GM19324 (cell line): ENCODE results near the gene DNAH3.
"Not testable (repeated sequence)": the region's sequence is repeated elsewhere in the genome, so short reads cannot be mapped to it uniquely, and the experiment has no call there.

Experiments used
- ATAC-seq: cut with Tn5 transposase; IDR thresholded peaks from one replicate; pipeline ENCODE4 v1.9.1; 2021; ENCODE audit warnings: mild to moderate bottlenecking, moderate library complexity; ENCODE audit not compliant: unreplicated experiment, low FRiP score

DNAH3 gene

DNA sequence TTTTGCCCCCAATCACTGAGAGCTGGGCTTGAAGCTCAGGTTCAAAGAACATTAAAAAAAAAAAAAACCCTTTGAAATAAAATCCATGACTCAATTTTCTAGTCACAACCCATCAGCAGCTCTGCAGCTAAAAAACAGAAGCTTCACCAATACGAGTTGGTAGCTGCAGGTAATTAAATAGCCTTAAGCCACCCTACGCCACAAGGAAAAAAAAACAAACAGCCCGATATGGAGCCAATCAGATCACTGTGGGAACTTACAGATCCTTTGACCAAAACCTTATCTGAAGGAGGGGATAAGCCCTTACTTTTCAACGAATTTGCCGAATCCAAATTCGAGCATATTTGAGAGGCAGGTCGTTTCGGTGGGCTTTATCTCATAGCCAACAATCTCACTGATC lies 69.3 kb downstream of the DNAH3 start:
- ATAC-seq, result no peak

DNA sequence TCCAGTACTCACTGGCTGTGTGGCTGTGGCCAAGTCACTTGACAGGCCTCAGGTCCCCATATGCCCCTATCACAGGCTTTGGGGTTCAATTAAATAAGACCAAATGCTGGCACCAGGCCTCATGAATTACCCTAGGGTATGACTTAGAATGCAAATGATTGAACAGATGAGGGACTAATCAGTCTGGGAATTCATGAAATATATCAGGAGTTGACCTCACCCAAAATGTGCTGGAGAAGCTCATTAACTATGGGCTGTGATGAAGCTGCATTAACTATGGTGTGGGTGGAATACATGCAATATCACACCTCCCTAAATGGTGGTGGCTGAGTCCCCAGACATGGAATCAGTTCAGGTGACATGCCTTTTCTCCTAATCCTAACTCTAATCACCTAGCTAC lies 72.1 kb downstream of the DNAH3 start:
- ATAC-seq, result no peak

- no peak for ATAC-seq
Measured at GRCh38 chr16:21076186-21076883, 74.3 kb downstream of the DNAH3 start.

DNA sequence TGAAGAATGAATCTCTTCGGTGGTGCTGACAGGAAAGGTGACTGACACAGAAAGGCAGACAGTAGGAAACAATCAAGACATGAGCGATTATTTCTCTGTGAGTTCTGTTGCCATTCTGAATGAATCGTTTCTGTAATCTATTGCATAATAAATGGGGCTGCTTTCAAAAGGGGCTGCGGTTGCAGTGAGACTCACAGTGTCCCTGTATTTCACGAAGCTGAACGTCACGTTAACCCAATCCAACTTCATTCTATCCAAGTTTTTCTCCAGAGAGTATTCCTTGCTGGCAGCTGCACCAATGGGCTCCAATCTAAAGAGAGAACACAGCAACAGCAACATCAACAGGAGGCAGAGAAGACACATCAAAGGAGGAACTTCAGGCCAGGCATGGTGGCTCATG lies 75.4 kb downstream of the DNAH3 start:
- no peak for ATAC-seq

- no peak for ATAC-seq
Measured at GRCh38 chr16:21072976-21073375, 77.7 kb downstream of the DNAH3 start.

GRCh38 chr16:21071741-21072140 lies 78.9 kb downstream of the DNAH3 start:
- no peak for ATAC-seq

DNA sequence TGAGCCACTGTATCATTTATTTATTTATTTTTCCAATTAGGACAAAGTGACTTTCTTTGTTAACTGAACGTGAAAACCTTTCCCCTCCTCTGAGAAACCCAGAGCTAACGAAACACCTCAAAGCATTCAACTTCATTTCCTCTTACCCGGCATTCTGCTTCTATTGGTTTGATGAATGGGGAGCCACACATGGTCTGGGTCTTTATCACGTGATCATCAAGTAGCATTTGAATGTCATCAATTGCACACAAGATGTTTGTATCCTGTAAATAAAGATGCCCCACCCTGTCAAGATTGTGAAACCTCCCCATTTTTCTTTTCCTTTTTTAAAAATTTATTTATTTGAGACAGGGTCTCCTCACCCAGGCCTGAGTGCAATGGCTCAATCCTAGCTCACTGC lies 80.1 kb downstream of the DNAH3 start:
- ATAC-seq, result no peak

DNA sequence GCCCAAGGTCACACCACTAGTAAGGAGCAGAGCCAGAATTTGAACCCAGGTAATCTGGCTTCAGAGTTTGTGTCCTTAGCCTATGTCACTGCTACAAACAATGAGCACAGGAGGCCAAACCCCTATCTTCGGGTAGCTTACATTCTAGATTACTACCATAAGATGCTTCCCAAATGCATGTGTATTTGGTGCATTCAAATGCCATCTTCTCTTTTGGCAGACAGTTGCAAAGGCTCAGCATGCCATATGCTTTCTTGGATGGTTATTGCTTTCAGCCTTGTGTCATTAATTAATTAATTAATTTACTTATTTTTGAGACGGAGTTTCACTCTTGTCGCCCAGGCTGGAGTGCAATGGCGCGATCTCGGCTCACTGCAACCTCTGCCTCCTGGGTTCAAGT lies 80.7 kb downstream of the DNAH3 start:
- ATAC-seq, result no peak

GRCh38 chr16:21064203-21064602 lies 86.4 kb downstream of the DNAH3 start:
- ATAC-seq, result no peak

DNA sequence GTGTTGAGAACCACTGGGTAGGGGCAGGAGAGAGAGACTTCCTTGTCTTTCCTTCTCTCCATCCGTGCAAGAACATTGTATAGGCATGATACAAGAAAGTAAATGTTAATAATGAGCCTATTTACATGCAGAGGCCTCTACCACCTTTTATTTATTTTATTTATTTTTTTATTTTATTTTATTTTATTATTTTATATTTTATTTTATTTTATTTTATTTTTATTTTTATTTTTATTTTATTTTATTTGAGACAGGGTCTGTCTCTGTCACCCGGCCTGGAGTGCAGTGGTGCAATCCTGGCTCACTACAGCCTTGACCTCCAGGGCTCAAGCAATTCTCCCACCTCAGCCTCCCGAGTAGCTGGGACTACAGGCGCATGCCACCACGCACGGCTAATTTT lies 87.3 kb downstream of the DNAH3 start:
- ATAC-seq, result not testable (repeated sequence)

GRCh38 chr16:21060027-21060510 lies 90.6 kb downstream of the DNAH3 start:
- ATAC-seq, result no peak

- ATAC-seq, result no peak
Measured at GRCh38 chr16:21057875-21058274, 92.8 kb downstream of the DNAH3 start.

DNA sequence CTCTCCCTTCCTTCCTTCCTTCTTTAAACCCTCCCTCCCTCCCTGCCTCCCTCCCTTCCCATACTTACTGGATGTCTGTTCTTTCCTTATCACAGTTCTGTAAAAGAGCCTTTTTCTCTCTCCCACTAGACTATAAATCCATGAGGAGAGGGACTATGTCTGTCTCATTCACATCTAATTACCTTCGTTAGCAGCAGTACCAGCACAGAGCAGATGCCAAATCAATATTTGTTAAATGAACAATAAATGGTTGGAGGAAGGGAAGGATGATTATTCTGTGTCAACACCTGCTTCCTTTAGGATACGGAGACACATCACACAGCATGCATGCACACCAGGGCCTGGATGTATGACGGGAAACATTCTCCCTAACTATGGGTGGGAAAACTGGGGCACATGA lies 94.2 kb downstream of the DNAH3 start:
- no peak for ATAC-seq

- ATAC-seq, result not testable (repeated sequence)
Measured at GRCh38 chr16:21055738-21056137, 94.9 kb downstream of the DNAH3 start.

DNA sequence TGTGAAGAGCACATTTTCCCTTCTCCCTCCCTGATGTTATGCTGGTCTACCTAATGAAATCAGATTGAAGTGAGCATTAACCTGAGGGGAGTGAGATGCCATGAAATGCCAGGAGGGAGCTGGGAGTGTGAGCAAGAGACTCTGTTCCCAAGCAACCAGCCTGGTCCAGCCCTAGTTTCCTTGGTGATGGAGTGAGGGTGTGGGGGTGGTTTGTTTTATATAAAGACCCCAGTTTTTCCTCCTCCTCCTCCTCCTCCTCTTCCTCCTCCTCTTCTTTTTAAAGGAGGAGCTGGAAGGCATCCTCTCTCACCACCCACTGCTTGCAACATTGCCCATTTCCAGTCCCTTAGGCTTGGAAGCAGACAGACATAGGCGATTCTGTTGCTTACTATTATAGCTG lies 97.1 kb downstream of the DNAH3 start:
- no peak for ATAC-seq

GRCh38 chr16:21048091-21048912 lies 102.3 kb downstream of the DNAH3 start:
- not testable (repeated sequence) for ATAC-seq

DNA sequence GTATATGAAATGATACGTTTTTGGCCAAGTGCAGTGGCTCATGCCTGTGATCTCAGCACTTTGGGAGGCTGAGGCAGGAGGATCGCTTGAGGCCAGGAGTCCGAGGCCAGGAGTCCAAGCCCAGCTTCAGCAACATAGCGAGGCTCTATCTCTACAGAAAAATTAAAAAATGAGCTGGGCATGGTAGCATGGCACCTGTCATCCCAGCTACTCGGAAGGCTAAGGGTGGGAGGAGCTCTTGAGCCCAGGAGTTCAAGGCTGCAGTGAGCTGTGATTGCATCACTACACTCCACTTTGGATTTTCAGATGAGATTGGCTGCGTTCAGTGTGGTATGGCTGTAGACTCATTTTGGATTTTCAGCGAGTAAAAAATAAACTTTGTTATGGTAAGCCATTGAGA lies 112.4 kb downstream of the DNAH3 start:
- ATAC-seq, result no peak

DNA sequence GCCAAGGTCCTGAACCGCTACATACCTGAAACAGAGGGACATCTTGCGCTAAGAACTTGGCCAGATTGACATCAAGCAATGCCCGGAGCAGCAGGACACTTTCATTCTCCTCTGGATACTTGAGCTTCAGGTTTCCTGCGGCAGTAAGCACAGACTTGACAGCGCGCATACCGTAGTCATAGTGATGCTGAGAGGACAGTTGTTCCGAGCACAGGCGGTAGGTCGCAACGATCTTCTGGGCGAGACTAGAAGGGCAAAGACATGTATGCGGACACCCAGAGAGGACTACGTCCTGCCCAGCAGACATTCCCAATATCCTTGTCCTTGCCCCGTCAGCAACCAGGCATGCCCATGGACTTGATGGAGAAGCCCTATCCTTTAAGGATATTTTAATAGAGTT lies 112.9 kb downstream of the DNAH3 start:
- ATAC-seq, result no peak

DNA sequence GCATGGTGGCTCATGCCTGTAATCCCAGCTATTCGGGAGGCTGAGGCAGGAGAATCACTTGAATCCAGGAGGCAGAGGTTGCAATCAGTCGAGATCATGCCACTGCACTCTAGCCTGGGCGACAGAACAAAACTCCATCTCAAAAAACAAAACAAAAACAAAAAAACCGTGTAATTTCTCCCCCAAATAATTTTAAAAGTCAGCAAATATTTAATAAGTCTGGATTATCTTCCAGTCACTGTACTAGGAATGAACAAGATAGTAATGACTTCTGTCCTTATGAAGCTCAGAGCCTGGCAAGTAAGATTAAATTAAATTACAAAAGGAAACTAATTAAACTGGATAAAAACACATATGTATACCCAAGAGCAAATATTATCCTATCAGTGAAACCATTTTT lies 113.5 kb downstream of the DNAH3 start:
- no peak for ATAC-seq

DNA sequence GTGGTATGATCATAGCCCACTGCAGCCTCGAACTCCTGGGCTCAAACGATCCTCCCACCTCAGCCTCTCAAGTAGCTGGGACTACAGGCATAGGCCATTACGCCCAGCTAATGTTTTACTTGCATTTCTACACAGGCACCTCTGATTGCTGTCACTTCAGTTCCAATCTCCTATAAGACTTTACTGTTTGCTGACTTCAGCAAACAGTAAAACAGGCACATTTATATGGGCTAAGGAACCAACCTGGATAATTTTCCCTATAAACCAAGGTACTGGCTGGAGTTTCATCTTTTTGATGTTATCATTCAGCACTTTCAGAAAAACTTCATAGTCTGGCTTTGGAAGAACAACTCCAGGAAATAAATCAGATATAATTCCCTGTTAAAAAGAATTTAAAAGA lies 114.2 kb downstream of the DNAH3 start:
- no peak for ATAC-seq

DNA sequence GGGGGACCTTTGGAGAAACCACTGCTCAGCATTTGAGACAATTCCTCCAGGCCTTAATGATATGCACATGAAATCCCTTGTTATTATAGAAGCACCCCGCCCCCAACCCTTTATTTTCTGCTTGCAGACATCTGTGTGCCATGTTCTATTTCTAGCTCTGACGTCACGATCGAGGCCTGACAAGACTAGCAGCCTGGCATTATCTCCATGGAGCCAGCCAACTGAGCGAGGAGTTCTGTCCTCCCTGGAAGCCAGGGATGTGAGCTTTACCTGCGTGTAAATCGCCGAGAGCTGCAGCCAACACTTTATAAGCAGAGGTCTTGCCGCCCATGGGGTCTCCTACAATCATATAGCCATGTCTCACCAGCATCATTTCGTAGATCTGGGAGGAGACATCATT lies 116.9 kb downstream of the DNAH3 start:
- no peak for ATAC-seq

DNA sequence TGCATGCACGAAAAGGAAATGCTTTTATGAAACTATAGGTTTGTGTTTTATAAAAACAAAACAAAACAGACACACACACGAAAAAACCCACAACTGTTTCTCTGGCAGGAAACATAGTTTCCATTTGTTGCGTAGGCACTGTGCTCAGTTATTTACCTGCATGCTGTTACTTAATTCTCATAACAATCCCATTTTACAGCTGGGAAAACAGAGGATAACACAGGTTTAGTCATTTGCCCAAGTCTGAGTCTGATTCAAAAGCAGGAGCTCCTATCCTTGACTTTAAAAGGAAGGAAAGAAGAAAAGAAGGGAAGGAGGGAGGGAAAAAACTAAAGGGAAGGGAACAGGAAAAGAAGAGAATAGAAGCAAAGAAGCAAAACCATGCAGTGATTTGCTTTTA lies 117.4 kb downstream of the DNAH3 start:
- ATAC-seq, result no peak
